Measurements from ENCODE around the gene LAIR1. TPM values are rescaled to one million over a fixed set of nuclear protein-coding genes. Genes with fewer than 3 reads are reported as not detected.

Gene LAIR1
- total RNA-seq, 2 experiments from 2014 or later, result 4.3 TPM; not detected in 1

GRCh38 chr19:54336893-54337857 lies 27.6 kb downstream of the LAIR1 start:
- Histone ChIP-seq H4K20me1 (ENCODE audit: insufficient read depth, low read length) (no peaks in the 10 kb centered on the region), H3K79me2 (ENCODE audit: insufficient read depth, low read depth, low read length) (no peaks in the 10 kb centered on the region), H3K36me3 (ENCODE audit: insufficient read depth, low read length) (no peaks in the 10 kb centered on the region), H3K27ac (ENCODE audit: low read depth, low read length, poor library complexity, severe bottlenecking) (no peak overlapping the region), H3K4me2 (ENCODE audit: low read length) (no peak overlapping the region), H3K9me2 (ENCODE audit: insufficient read depth, low read length) (no peaks in the 10 kb centered on the region), H3K4me1 (ENCODE audit: insufficient read depth, low read length, poor library complexity, severe bottlenecking) (peaks cover 4% of the 10 kb centered on the region), H3K9me3 (ENCODE audit: low read length) (no peaks in the 10 kb centered on the region), H3K4me3 (ENCODE audit: low read depth, low read length, poor library complexity, severe bottlenecking) (no peak overlapping the region), H2AFZ (ENCODE audit: low read length) (no peak overlapping the region)
- intact Hi-C loops (cut with micrococcal nuclease; ENCODE audit: unreplicated experiment), result no loop called here
- CTCF ChIA-PET (ENCODE audit: unreplicated experiment), result no interaction called here
- no TSS peak for BruUV-seq (replicated peaks)
- no peak for DNase-seq (ENCODE audit: low spot score)
- POLR2A ChIA-PET, result interaction anchor here (0.7 kb wide), 1 partner anchor 504 kb away, joined by 3 read pairs; no protein-coding TSS in a partner anchor
- TF ChIP-seq CTCF (conservative IDR thresholded peaks at IDR 0.05; ENCODE audit: low read length) (no peak), EZH2phosphoT487 (IDR thresholded peaks at IDR 0.05; ENCODE audit: borderline replicate concordance, low read depth, low read length) (no peak)

GRCh38 chr19:54335979-54336892 lies 28.5 kb downstream of the LAIR1 start:
- peaks cover 4% of the 10 kb centered on the region for H3K4me1 ChIP-seq (ENCODE audit: insufficient read depth, low read length, poor library complexity, severe bottlenecking)
- intact Hi-C loops (cut with micrococcal nuclease; ENCODE audit: unreplicated experiment), result no loop called here
- CTCF ChIA-PET (ENCODE audit: unreplicated experiment), result no interaction called here

More at GRCh38 chr19:54335979-54336892, 28.5 kb downstream of the LAIR1 start:
- Histone ChIP-seq H3K27ac (ENCODE audit: low read depth, low read length, poor library complexity, severe bottlenecking) (no peak overlapping the region), H3K4me3 (ENCODE audit: low read depth, low read length, poor library complexity, severe bottlenecking) (no peak overlapping the region), H3K9me3 (ENCODE audit: low read length) (no peaks in the 10 kb centered on the region), H4K20me1 (ENCODE audit: insufficient read depth, low read length) (no peaks in the 10 kb centered on the region), H3K79me2 (ENCODE audit: insufficient read depth, low read depth, low read length) (no peaks in the 10 kb centered on the region), H3K9me2 (ENCODE audit: insufficient read depth, low read length) (no peaks in the 10 kb centered on the region), H3K36me3 (ENCODE audit: insufficient read depth, low read length) (no peaks in the 10 kb centered on the region), H2AFZ (ENCODE audit: low read length) (no peak overlapping the region), H3K4me2 (ENCODE audit: low read length) (no peak overlapping the region)
- BruUV-seq (replicated peaks), result no TSS peak
- no peak for TF ChIP-seq CTCF (conservative IDR thresholded peaks at IDR 0.05; ENCODE audit: low read length)
- TF ChIP-seq EZH2phosphoT487 (IDR thresholded peaks at IDR 0.05; ENCODE audit: borderline replicate concordance, low read depth, low read length), result no peak
- no peak for DNase-seq (ENCODE audit: low spot score)
- POLR2A ChIA-PET, result no interaction called here
